ENCODE results near the gene RNF208.
A peak's percentile ranks its signal among the peaks of the same experiment; 100 is the strongest.
"Not testable (repeated sequence)": the region's sequence is repeated elsewhere in the genome, so short reads cannot be mapped to it uniquely, and the experiment has no call there.

RNF208 gene

DNA sequence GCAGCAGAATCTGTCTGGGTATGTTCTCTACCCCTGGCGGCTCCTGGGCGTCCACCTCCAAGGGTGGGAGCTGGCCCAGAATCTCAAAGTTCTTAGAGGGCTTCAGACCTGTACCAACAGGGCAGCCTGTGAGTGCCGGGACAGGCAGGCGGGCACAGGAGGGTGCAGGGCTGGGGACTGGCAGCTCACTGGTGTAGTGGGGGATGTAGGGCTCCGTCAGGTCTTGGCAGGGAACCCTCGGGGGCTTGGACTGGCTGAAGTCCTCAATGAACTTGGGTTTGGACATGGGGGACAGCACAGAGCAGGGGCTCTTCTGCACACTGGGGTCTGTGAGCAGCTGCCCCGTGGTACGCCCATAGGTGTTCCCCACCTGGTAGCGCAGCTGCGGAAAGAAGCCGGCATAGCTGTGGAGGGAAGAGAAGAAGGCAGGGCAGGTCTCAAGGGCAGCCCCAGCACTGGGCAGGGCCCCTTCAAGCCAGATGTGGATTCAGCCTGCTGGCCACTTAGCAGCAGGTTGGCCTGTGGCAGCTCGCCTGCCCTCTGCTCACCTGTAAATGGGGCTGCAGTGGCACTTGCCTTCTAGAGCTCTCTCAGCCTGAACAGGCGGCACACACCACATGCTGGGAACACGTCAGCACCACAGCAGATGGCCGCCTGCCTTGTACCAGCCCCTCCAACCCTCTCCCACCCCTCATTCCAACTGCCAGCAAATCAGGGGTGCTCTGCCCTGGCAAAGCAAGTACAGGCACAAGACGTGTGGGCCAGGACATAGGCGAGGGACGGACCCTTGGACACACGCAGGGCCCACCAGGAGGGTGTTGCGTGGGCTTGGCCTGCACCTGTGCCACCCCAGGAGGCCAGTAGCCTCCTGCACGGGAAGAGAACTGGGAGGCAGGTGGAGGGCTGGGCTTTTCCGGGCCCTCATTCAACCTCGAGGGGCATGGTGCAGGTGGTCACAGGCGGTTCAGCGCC is 23.7 kb upstream of the RNF208 start:
- Histone ChIP-seq H3K9ac (ENCODE audit: low read depth, low read length) (no peak overlapping the region), H2AFZ (ENCODE audit: low read depth, low read length) (no peak overlapping the region), H3K4me3 (ENCODE audit: low read depth in 1 of 2, low read length in 2 of 2) (no peak overlapping the region), H3K4me1 (ENCODE audit: insufficient read depth, low read length) (peaks cover 18% of the 10 kb centered on the region), H3K36me3 (ENCODE audit: insufficient read depth, low read length) (peaks cover 25% of the 10 kb centered on the region), H3K27ac (ENCODE audit: low read length) (no peak overlapping the region), H3K27me3 (ENCODE audit: insufficient read depth, low read length, poor library complexity) (no peaks in the 10 kb centered on the region), H3K9me3 (ENCODE audit: insufficient read depth, low read length, severe bottlenecking) (no peaks in the 10 kb centered on the region), H3K4me2 (ENCODE audit: insufficient read depth, low read length) (no peak overlapping the region), H3K79me2 (ENCODE audit: insufficient read depth, low read length) (peaks cover 16% of the 10 kb centered on the region), H4K20me1 (ENCODE audit: insufficient read depth, low read length) (peaks cover 36% of the 10 kb centered on the region)
- DNase-seq: no peak
- TF ChIP-seq, protein P1, sequence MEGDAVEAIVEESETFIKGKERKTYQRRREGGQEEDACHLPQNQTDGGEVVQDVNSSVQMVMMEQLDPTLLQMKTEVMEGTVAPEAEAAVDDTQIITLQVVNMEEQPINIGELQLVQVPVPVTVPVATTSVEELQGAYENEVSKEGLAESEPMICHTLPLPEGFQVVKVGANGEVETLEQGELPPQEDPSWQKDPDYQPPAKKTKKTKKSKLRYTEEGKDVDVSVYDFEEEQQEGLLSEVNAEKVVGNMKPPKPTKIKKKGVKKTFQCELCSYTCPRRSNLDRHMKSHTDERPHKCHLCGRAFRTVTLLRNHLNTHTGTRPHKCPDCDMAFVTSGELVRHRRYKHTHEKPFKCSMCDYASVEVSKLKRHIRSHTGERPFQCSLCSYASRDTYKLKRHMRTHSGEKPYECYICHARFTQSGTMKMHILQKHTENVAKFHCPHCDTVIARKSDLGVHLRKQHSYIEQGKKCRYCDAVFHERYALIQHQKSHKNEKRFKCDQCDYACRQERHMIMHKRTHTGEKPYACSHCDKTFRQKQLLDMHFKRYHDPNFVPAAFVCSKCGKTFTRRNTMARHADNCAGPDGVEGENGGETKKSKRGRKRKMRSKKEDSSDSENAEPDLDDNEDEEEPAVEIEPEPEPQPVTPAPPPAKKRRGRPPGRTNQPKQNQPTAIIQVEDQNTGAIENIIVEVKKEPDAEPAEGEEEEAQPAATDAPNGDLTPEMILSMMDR (IDR thresholded peaks at IDR 0.05; ENCODE audit: borderline replicate concordance, extremely low read depth, low read length, poor library complexity, severe bottlenecking): no peak
- no peak for TF ChIP-seq EZH2 (IDR thresholded peaks at IDR 0.05; ENCODE audit: borderline replicate concordance, low read depth, low read length, severe bottlenecking)
- ATAC-seq (ENCODE audit: insufficient read depth, low read depth): no peak

DNA sequence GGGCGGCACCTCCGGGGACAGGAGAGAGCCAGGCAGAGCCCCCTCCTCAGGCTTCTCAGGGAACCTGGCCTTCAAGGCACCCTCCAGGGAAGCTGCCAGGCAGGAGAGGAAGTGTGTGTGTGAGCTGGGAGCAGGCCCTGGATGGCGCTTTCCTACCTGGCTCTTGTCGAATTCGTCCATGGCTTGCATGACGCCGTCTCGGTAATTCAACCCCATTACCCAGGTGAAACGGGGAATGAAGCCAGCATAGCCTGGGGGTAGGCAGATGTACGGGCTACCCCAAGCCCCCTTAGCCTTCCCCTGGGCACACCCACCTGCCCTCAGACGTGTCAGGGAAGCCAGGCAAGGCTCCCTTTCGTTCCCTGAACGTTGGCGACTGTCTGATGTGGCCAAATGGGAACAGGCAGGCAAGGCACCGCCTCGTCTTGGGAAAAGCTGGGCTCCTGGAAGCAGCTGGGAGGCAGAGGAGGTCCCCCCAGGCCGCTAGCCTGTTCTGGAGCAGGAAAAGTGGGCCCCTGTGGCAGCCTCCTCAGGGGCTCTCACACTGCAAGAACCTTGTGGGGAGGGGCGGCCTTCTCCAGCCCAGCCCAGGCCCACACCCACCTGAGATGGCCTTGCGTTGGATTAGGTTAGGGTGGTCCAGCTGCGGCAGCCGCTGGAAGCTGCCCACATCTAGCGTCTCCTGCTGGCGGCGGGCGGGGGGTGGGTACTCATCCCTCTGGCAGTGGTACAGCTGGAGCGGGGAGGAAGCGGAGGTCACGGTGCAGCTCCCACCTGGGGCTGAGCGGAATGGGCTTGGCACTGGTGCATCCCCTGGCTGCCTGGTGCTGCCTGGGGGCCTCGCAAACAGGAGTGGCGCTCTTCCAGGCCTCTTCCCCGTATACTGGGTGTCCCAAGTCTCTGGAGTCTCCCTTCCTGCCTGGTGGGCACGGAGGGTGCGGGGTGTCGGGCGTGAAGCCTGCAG is 22.7 kb upstream of the RNF208 start:
- no peak for TF ChIP-seq EZH2 (IDR thresholded peaks at IDR 0.05; ENCODE audit: borderline replicate concordance, low read depth, low read length, severe bottlenecking)
- TF ChIP-seq, protein P1 (IDR thresholded peaks at IDR 0.05; ENCODE audit: borderline replicate concordance, extremely low read depth, low read length, poor library complexity, severe bottlenecking): no peak
- ATAC-seq (ENCODE audit: insufficient read depth, low read depth): no peak
- no peak overlapping the region for H3K4me3 ChIP-seq (ENCODE audit: low read depth in 1 of 2, low read length in 2 of 2)
- no peak for DNase-seq
- peaks cover 36% of the 10 kb centered on the region for H4K20me1 ChIP-seq (ENCODE audit: insufficient read depth, low read length)
- H3K79me2 ChIP-seq (ENCODE audit: insufficient read depth, low read length): peaks cover 21% of the 10 kb centered on the region
- H3K4me2 ChIP-seq (ENCODE audit: insufficient read depth, low read length): no peak overlapping the region
- peaks cover 25% of the 10 kb centered on the region for H3K4me1 ChIP-seq (ENCODE audit: insufficient read depth, low read length)
- no peak overlapping the region for H3K27ac ChIP-seq (ENCODE audit: low read length)
- H3K9ac ChIP-seq (ENCODE audit: low read depth, low read length): no peak overlapping the region
- H3K27me3 ChIP-seq (ENCODE audit: insufficient read depth, low read length, poor library complexity): no peaks in the 10 kb centered on the region
- no peak overlapping the region for H2AFZ ChIP-seq (ENCODE audit: low read depth, low read length)
- no peaks in the 10 kb centered on the region for H3K9me3 ChIP-seq (ENCODE audit: insufficient read depth, low read length, severe bottlenecking)
- H3K36me3 ChIP-seq (ENCODE audit: insufficient read depth, low read length): peaks cover 25% of the 10 kb centered on the region

DNA sequence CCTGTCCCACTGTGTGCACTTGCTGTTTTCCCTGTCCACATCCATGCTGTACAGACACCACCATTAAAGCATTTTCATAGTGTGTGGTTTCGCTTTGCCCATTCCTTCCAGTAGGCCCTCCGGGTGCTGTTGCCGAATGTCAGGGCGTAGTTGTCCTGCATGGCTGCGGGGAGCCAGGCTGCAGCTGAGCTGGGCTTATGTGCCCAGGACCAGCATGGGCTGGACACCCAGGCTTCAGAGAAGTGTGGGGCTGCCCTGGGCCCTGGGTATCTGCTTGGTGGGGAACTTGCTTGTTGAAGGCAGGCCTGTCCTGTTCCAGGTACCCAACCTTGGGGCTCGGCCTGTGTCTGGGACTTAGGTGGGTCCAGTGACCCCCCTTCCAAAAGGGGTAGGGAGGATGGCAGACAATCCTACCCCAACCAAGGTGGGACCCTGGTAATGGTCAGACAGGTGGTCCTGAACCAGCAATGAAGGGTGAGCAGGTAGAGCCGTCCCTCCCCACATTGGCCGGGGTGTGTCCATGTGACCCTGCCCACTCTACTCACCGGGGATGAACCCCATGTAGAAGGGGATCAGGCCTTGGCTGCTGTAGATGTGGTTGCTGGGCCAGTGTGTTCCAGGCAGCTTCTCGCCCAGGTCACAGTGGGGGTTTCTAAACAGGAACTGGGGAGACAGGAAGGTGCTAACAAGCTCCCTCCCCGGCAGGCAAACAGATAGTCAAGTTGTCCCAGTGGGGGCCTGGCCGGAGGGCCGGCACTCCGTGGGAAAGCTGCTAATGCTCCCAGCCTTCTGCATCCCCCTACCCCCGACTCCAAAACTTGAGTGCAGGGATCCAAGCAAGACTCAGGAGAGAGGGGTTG is 21.8 kb upstream of the RNF208 start:
- Histone ChIP-seq H3K27ac (ENCODE audit: low read length) (no peak overlapping the region), H3K27me3 (ENCODE audit: insufficient read depth, low read length, poor library complexity) (no peaks in the 10 kb centered on the region), H3K4me3 (ENCODE audit: low read depth in 1 of 2, low read length in 2 of 2) (peak overlapping the region in 1 of 2 experiments; percentile 39; a peak in 1 of 4 replicates), H3K79me2 (ENCODE audit: insufficient read depth, low read length) (peaks cover 25% of the 10 kb centered on the region), H4K20me1 (ENCODE audit: insufficient read depth, low read length) (peaks cover 38% of the 10 kb centered on the region), H3K36me3 (ENCODE audit: insufficient read depth, low read length) (peaks cover 25% of the 10 kb centered on the region), H3K4me2 (ENCODE audit: insufficient read depth, low read length) (peak overlapping the region; percentile 90; the same call in 1 of the 2 replicates), H3K9me3 (ENCODE audit: insufficient read depth, low read length, severe bottlenecking) (no peaks in the 10 kb centered on the region), H3K4me1 (ENCODE audit: insufficient read depth, low read length) (peaks cover 34% of the 10 kb centered on the region), H2AFZ (ENCODE audit: low read depth, low read length) (no peak overlapping the region), H3K9ac (ENCODE audit: low read depth, low read length) (no peak overlapping the region)
- TF ChIP-seq, protein P1 (IDR thresholded peaks at IDR 0.05; ENCODE audit: borderline replicate concordance, extremely low read depth, low read length, poor library complexity, severe bottlenecking): no peak
- no peak for TF ChIP-seq EZH2 (IDR thresholded peaks at IDR 0.05; ENCODE audit: borderline replicate concordance, low read depth, low read length, severe bottlenecking)
- DNase-seq: no peak
- ATAC-seq (ENCODE audit: insufficient read depth, low read depth): no peak

DNA sequence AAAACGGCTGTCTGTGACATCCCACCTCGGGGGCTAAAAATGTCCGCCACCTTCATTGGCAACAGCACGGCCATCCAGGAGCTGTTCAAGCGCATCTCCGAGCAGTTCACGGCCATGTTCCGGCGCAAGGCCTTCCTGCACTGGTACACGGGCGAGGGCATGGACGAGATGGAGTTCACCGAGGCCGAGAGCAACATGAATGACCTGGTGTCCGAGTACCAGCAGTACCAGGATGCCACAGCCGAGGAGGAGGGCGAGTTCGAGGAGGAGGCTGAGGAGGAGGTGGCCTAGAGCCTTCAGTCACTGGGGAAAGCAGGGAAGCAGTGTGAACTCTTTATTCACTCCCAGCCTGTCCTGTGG is 21.2 kb upstream of the RNF208 start:
- ATAC-seq (ENCODE audit: insufficient read depth, low read depth): not testable (repeated sequence)

More for the DNA sequence above, 21.2 kb upstream of the RNF208 start:
- Histone ChIP-seq H3K4me3 (ENCODE audit: low read depth in 1 of 2, low read length in 2 of 2) (peak overlapping the region in 1 of 2 experiments; percentile 39; a peak in 1 of 4 replicates), H3K36me3 (ENCODE audit: insufficient read depth, low read length) (peaks cover 25% of the 10 kb centered on the region), H4K20me1 (ENCODE audit: insufficient read depth, low read length) (peaks cover 41% of the 10 kb centered on the region), H3K4me2 (ENCODE audit: insufficient read depth, low read length) (peak overlapping the region; percentile 90; the same call in 1 of the 2 replicates), H3K4me1 (ENCODE audit: insufficient read depth, low read length) (peaks cover 40% of the 10 kb centered on the region), H3K79me2 (ENCODE audit: insufficient read depth, low read length) (peaks cover 25% of the 10 kb centered on the region)
- H2AFZ ChIP-seq (ENCODE audit: low read depth, low read length); H3K27ac ChIP-seq (ENCODE audit: low read length); H3K9ac ChIP-seq (ENCODE audit: low read depth, low read length); H3K9me3 ChIP-seq (ENCODE audit: insufficient read depth, low read length, severe bottlenecking); H3K27me3 ChIP-seq (ENCODE audit: insufficient read depth, low read length, poor library complexity); DNase-seq: not testable (repeated sequence)
